Cardiac fibroblast (primary cell): ENCODE data around the gene MIB2.

ENCODE experiments used
- DNase-seq, 2 donors: peaks; one replicate each; pipeline versions ENCODE4 v3.0.0 to v3.0.0-alpha.2; 2010; ENCODE audit warnings: low read depth in 2 of 2
- H3K4me3 ChIP-seq, 2 donors: replicated peaks in 1 of 2; 1 replicate in 1 of 2; 2 replicates in 1 of 2; pipeline ENCODE4 v1.5.1; 2011; ENCODE audit warnings: low read depth in 2 of 2, low read length in 2 of 2, mild to moderate bottlenecking in 2 of 2, moderate library complexity in 1 of 2
- CTCF ChIP-seq: IDR thresholded peaks from one replicate; pipeline ENCODE4 v1.5.1; 2011; ENCODE audit warnings: low read depth, mild to moderate bottlenecking, low read length, inconsistent platforms

Gene MIB2

GRCh38 chr1:1598720-1599029 lies 16.6 kb upstream of the MIB2 start:
- TF ChIP-seq CTCF = no peak
- no peak for DNase-seq
- no peak overlapping the region for H3K4me3 ChIP-seq

- DNase-seq = peak; percentile 28 to 40
- peak overlapping the region in 1 of 2 donors; percentile 30 for H3K4me3 ChIP-seq
- TF ChIP-seq CTCF = no peak
These were observed 16.0 kb upstream of the MIB2 start for GRCh38 chr1:1599030-1599934.

- no peak for DNase-seq
- H3K4me3 ChIP-seq = peak within 1 kb of the TSS; percentile 42 to 47
- TF ChIP-seq CTCF = no peak
These were observed 15.1 kb upstream of the MIB2 start, which contains the start of gene FNDC10 for GRCh38 chr1:1599935-1600860. Gene FNDC10, minus strand, starts transcription at chr1:1600135. Its CDS starts 120 bp downstream, at chr1:1600015.

GRCh38 chr1:1600861-1601563 lies 14.3 kb upstream of the MIB2 start:
- peak overlapping the region in 1 of 2 donors; percentile 42 for H3K4me3 ChIP-seq
- DNase-seq = no peak
- TF ChIP-seq CTCF = no peak

- no peak overlapping the region for H3K4me3 ChIP-seq
- TF ChIP-seq CTCF = no peak
- DNase-seq = no peak
These were observed 13.6 kb upstream of the MIB2 start for GRCh38 chr1:1601564-1602303.
